Activated effector memory CD4-positive, alpha-beta T cell treated with anti-CD3 and anti-CD28 coated beads, Interleukin-2, amount 50 U/mL, for 16 hours (primary cell): ENCODE results near the gene CDK5RAP3.
A peak's percentile ranks its signal among the peaks of the same experiment; 100 is the strongest.
"Not testable (repeated sequence)": the region's sequence is repeated elsewhere in the genome, so short reads cannot be mapped to it uniquely, and the experiment has no call there.

Experiments
- DNase-seq: peaks from one replicate; pipeline ENCODE4 v3.0.0-alpha.2; 2020

CDK5RAP3 gene

GRCh38 chr17:48002266-48002915, 31.5 kb downstream of the CDK5RAP3 start:
- DNase-seq, result no peak

- no peak for DNase-seq
These were observed 32.1 kb downstream of the CDK5RAP3 start for GRCh38 chr17:48002916-48003416.

GRCh38 chr17:48003417-48004151, 32.7 kb downstream of the CDK5RAP3 start:
- no peak for DNase-seq

GRCh38 chr17:48004983-48005382, 34.1 kb downstream of the CDK5RAP3 start:
- no peak for DNase-seq

- no peak for DNase-seq
These were observed 36.2 kb downstream of the CDK5RAP3 start for GRCh38 chr17:48006936-48007709.

- DNase-seq, result no peak
These were observed 39.3 kb downstream of the CDK5RAP3 start for GRCh38 chr17:48010193-48010592.

- peak; percentile 77 for DNase-seq
These were observed 40.7 kb downstream of the CDK5RAP3 start for GRCh38 chr17:48011405-48012150.

GRCh38 chr17:48012151-48012520, 41.2 kb downstream of the CDK5RAP3 start:
- DNase-seq, result peak; percentile 86

- DNase-seq, result no peak
These were observed 41.7 kb downstream of the CDK5RAP3 start for GRCh38 chr17:48012654-48013053.

- DNase-seq, result no peak
These were observed 43.1 kb downstream of the CDK5RAP3 start for GRCh38 chr17:48013876-48014594.

- no peak for DNase-seq
These were observed 43.7 kb downstream of the CDK5RAP3 start for GRCh38 chr17:48014595-48015111.

- no peak for DNase-seq
These were observed 45.2 kb downstream of the CDK5RAP3 start for GRCh38 chr17:48016112-48016511.

- DNase-seq, result not testable (repeated sequence)
These were observed 46.9 kb downstream of the CDK5RAP3 start for GRCh38 chr17:48017817-48018158.

GRCh38 chr17:48021934-48022333, 51.0 kb downstream of the CDK5RAP3 start:
- no peak for DNase-seq

- DNase-seq, result no peak
These were observed 52.0 kb downstream of the CDK5RAP3 start for GRCh38 chr17:48022901-48023300.

GRCh38 chr17:48023400-48024148, 52.7 kb downstream of the CDK5RAP3 start:
- peak; percentile 80 for DNase-seq

GRCh38 chr17:48024149-48025039, 53.5 kb downstream of the CDK5RAP3 start:
- DNase-seq, result peak; percentile 83

GRCh38 chr17:48025040-48025903, 54.4 kb downstream of the CDK5RAP3 start:
- DNase-seq, result peak; percentile 99

- DNase-seq, result no peak
These were observed 55.1 kb downstream of the CDK5RAP3 start for GRCh38 chr17:48025904-48026501.
